Measurements from ENCODE around the gene HAUS3.

DNA sequence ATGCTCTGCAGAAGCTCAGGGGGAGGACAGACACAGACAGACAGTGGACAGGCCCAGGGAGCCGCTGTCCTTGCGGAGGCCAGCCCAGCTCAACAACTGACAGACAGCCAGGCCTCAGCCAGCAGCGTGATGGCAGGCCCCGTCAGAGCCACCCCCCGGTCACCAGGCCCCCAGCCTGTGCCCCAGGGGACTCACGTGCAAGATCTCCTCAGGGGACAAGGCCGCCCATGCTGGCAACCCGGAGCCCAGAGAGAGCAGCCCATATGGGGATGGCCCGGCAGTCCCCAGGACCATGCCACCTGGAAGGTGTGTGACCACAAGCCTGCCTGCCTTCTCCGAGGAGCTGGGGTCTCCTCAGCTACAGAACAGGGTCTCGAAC, 48.0 kb upstream of the HAUS3 start:
- TF ChIP-seq ZNF777 (tag by site-specific recombination; IDR thresholded peaks at IDR 0.05; ENCODE audit: borderline replicate concordance): no peak
- TF ChIP-seq, protein P1, sequence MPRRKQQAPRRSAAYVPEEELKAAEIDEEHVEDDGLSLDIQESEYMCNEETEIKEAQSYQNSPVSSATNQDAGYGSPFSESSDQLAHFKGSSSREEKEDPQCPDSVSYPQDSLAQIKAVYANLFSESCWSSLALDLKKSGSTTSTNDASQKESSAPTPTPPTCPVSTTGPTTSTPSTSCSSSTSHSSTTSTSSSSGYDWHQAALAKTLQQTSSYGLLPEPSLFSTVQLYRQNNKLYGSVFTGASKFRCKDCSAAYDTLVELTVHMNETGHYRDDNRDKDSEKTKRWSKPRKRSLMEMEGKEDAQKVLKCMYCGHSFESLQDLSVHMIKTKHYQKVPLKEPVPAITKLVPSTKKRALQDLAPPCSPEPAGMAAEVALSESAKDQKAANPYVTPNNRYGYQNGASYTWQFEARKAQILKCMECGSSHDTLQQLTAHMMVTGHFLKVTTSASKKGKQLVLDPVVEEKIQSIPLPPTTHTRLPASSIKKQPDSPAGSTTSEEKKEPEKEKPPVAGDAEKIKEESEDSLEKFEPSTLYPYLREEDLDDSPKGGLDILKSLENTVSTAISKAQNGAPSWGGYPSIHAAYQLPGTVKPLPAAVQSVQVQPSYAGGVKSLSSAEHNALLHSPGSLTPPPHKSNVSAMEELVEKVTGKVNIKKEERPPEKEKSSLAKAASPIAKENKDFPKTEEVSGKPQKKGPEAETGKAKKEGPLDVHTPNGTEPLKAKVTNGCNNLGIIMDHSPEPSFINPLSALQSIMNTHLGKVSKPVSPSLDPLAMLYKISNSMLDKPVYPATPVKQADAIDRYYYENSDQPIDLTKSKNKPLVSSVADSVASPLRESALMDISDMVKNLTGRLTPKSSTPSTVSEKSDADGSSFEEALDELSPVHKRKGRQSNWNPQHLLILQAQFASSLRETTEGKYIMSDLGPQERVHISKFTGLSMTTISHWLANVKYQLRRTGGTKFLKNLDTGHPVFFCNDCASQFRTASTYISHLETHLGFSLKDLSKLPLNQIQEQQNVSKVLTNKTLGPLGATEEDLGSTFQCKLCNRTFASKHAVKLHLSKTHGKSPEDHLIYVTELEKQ (tag by site-specific recombination; IDR thresholded peaks at IDR 0.05; ENCODE audit: borderline replicate concordance): no peak
- TF ChIP-seq, protein P2, sequence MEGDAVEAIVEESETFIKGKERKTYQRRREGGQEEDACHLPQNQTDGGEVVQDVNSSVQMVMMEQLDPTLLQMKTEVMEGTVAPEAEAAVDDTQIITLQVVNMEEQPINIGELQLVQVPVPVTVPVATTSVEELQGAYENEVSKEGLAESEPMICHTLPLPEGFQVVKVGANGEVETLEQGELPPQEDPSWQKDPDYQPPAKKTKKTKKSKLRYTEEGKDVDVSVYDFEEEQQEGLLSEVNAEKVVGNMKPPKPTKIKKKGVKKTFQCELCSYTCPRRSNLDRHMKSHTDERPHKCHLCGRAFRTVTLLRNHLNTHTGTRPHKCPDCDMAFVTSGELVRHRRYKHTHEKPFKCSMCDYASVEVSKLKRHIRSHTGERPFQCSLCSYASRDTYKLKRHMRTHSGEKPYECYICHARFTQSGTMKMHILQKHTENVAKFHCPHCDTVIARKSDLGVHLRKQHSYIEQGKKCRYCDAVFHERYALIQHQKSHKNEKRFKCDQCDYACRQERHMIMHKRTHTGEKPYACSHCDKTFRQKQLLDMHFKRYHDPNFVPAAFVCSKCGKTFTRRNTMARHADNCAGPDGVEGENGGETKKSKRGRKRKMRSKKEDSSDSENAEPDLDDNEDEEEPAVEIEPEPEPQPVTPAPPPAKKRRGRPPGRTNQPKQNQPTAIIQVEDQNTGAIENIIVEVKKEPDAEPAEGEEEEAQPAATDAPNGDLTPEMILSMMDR (tag by site-specific recombination; IDR thresholded peaks at IDR 0.05): no peak

Measured in HEK293 (cell line).